Measurements from ENCODE around the gene MPL.
"Not testable (repeated sequence)": the region's sequence is repeated elsewhere in the genome, so short reads cannot be mapped to it uniquely, and the experiment has no call there.

Gene MPL

GRCh38 chr1:43395523-43395922, 57.9 kb downstream of the MPL start:
- DNase-seq (ENCODE audit: low spot score): no peak
- H3K27ac ChIP-seq: no peak overlapping the region
- CTCF ChIA-PET: no interaction called here
- no peak for TF ChIP-seq CTCF (conservative IDR thresholded peaks at IDR 0.05; ENCODE audit: low read depth)
- POLR2A ChIA-PET (ENCODE audit: low non-redundant PET): no interaction called here

- CTCF ChIA-PET: interaction anchor here (0.7 kb wide), 1 partner anchor 13 kb away, joined by 5 read pairs; no protein-coding TSS in a partner anchor
- TF ChIP-seq CTCF (conservative IDR thresholded peaks at IDR 0.05; ENCODE audit: low read depth): no peak
- no peak overlapping the region for H3K27ac ChIP-seq
- no peak for DNase-seq (ENCODE audit: low spot score)
- POLR2A ChIA-PET (ENCODE audit: low non-redundant PET): no interaction called here
Measured at GRCh38 chr1:43396059-43396458, 58.4 kb downstream of the MPL start.

- no peak for TF ChIP-seq CTCF (conservative IDR thresholded peaks at IDR 0.05; ENCODE audit: low read depth)
- H3K27ac ChIP-seq: no peak overlapping the region
- CTCF ChIA-PET: no interaction called here
- DNase-seq (ENCODE audit: low spot score): no peak
- POLR2A ChIA-PET (ENCODE audit: low non-redundant PET): no interaction called here
Measured at GRCh38 chr1:43398227-43398626, 60.6 kb downstream of the MPL start.

- H3K27ac ChIP-seq; DNase-seq (ENCODE audit: low spot score); POLR2A ChIA-PET (ENCODE audit: low non-redundant PET): not testable (repeated sequence)
- CTCF ChIA-PET: interaction anchor here (1.1 kb wide), 1 partner anchor 14 kb away, joined by 3 read pairs; no protein-coding TSS in a partner anchor
Measured at GRCh38 chr1:43400441-43400840, 62.8 kb downstream of the MPL start.

GRCh38 chr1:43402089-43402865, 64.7 kb downstream of the MPL start:
- no peak for TF ChIP-seq CTCF (conservative IDR thresholded peaks at IDR 0.05; ENCODE audit: low read depth)
- H3K27ac ChIP-seq: no peak overlapping the region
- CTCF ChIA-PET: interaction anchor here (0.6 kb wide), 2 partner anchors 42 to 341 kb away, joined by 3 to 6 read pairs; no protein-coding TSS in a partner anchor
- POLR2A ChIA-PET (ENCODE audit: low non-redundant PET): no interaction called here
- no peak for DNase-seq (ENCODE audit: low spot score)
